Astrocyte (in vitro differentiated cells and primary cell): ENCODE measurements around the gene PTGES3. TPM values are rescaled to one million over a fixed set of nuclear protein-coding genes. Genes with fewer than 3 reads are reported as not detected.

Experiments used
- DNase-seq: peaks from one replicate; pipeline ENCODE4 v3.0.0-alpha.2; 2010; ENCODE audit warnings: low read depth
- FAIRE-seq: peaks from 2 replicates; lab custom pipeline; 2011; peaks lifted over from hg19 to GRCh38; lab: Jason Lieb, UNC
- H2AFZ ChIP-seq: 2 replicates; pipeline ENCODE4 v1.6.0; 2012; ENCODE audit warnings: low read depth, low read length, inconsistent platforms
- H3K27ac ChIP-seq: 2 replicates; pipeline ENCODE4 v1.5.1; 2011; ENCODE audit warnings: low read depth, low read length, inconsistent platforms
- H3K27me3 ChIP-seq: 2 replicates; pipeline ENCODE4 v1.6.0; 2011; ENCODE audit warnings: low read length, inconsistent platforms; ENCODE audit not compliant: insufficient read depth
- H3K36me3 ChIP-seq: 2 replicates; pipeline ENCODE4 v1.5.1; 2011; ENCODE audit warnings: low read length, inconsistent platforms; ENCODE audit not compliant: insufficient read depth
- H3K4me1 ChIP-seq: 2 replicates; pipeline ENCODE4 v1.5.1; 2011; ENCODE audit warnings: low read length, inconsistent platforms; ENCODE audit not compliant: insufficient read depth
- H3K4me2 ChIP-seq: 2 replicates; pipeline ENCODE4 v1.6.0; 2012; ENCODE audit warnings: low read length, inconsistent platforms
- H3K4me3 ChIP-seq: 2 replicates; pipeline ENCODE4 v1.5.1; 2011; ENCODE audit warnings: low read depth, mild to moderate bottlenecking, low read length, inconsistent platforms; ENCODE audit not compliant: insufficient read depth
- H3K79me2 ChIP-seq: 2 replicates; pipeline ENCODE4 v1.6.0; 2012; ENCODE audit warnings: mild to moderate bottlenecking, low read length, inconsistent platforms; ENCODE audit not compliant: insufficient read depth
- H3K9ac ChIP-seq: 2 replicates; pipeline ENCODE4 v1.6.0; 2012; ENCODE audit warnings: mild to moderate bottlenecking, low read length, inconsistent platforms
- H3K9me3 ChIP-seq: 2 replicates; pipeline ENCODE4 v1.5.1; 2012; ENCODE audit warnings: low read depth, mild to moderate bottlenecking, low read length, inconsistent platforms; ENCODE audit not compliant: insufficient read depth
- H4K20me1 ChIP-seq: 2 replicates; pipeline ENCODE4 v1.6.0; 2012; ENCODE audit warnings: low read length, inconsistent platforms; ENCODE audit not compliant: insufficient read depth
- H3K27ac Mint-ChIP-seq: one replicate; pipeline ENCODE4 v1.8.0; 2021; ENCODE audit warnings: mild to moderate bottlenecking, mixed read lengths; ENCODE audit not compliant: unreplicated experiment
- H3K27me3 Mint-ChIP-seq: one replicate; pipeline ENCODE4 v1.8.0; 2021; ENCODE audit warnings: low read depth, mixed read lengths; ENCODE audit not compliant: unreplicated experiment
- H3K36me3 Mint-ChIP-seq: one replicate; pipeline ENCODE4 v1.8.0; 2021; ENCODE audit warnings: low read depth, mixed read lengths; ENCODE audit not compliant: unreplicated experiment
- H3K4me1 Mint-ChIP-seq: one replicate; pipeline ENCODE4 v1.8.0; 2021; ENCODE audit warnings: low read depth, mixed read lengths; ENCODE audit not compliant: unreplicated experiment
- H3K4me3 Mint-ChIP-seq: one replicate; pipeline ENCODE4 v1.8.0; 2021; ENCODE audit warnings: mild to moderate bottlenecking, moderate library complexity, mixed read lengths; ENCODE audit not compliant: unreplicated experiment
- H3K9me3 Mint-ChIP-seq: one replicate; pipeline ENCODE4 v1.8.0; 2021; ENCODE audit warnings: mild to moderate bottlenecking, mixed read lengths; ENCODE audit not compliant: unreplicated experiment
- EZH2 ChIP-seq: IDR thresholded peaks from 2 replicates; pipeline ENCODE4 v1.6.1; 2012; ENCODE audit warnings: mild to moderate bottlenecking, low read length, inconsistent platforms; ENCODE audit not compliant: insufficient read depth
- total RNA-seq: library from RNA; stranded (reverse); gene quantifications from 2 replicates; pipeline ENCODE4 v1.2.1, GENCODE V29; 2021
- TF ChIP-seq, protein P1 (sequence below): IDR thresholded peaks from 2 replicates; pipeline ENCODE4 v1.5.1; 2011; ENCODE audit warnings: low read depth, mild to moderate bottlenecking, inconsistent platforms, low read length, moderate library complexity; ENCODE audit not compliant: insufficient read depth

PTGES3 gene
- total RNA-seq, 1 donor from 2014 or later = 226 TPM

DNA sequence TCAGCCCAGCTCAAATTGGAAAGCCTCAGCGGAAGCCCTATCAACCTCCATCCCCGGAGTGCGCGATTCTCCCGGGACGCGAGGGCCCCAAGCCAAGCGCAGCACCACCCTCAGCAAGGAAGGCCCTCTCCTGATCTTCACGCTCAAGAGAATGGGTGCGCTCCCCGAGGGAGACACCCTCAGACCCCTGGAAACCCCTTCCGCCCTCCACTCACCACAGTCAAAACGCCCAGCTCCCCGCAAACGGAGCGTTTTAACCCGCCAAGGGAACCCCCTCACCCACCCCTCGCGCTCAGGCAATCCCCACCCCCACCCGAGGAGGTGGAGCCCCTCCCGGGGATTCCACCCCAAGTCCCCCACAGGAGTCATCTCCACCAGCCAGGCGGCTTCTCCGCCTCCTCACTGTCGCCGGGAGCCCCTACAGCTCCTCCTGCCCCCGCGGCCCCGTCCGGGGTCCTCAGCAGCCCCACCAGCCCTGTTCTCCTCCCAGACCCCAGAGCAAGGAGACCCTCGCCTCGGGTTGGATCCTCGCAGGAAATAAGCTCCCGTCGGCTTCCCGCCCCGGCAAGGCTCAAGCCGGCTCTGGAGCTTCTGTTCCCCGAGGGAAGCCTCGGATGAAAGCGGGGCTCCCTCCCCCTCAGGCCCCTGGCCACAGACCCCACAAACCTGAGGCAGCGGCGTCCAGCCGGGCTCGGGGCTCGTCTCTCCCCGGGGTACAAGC is 58.5 kb downstream of the PTGES3 start:
- no peaks in the 10 kb centered on the region for H3K27me3 ChIP-seq
- peaks cover 3% of the 10 kb centered on the region for H3K36me3 ChIP-seq
- peaks cover 32% of the 10 kb centered on the region for H3K4me1 ChIP-seq
- H3K4me3 Mint-ChIP-seq = peak overlapping the region; percentile 98
- peak overlapping the region; percentile 2 for H2AFZ ChIP-seq
- H4K20me1 ChIP-seq = peaks cover 83% of the 10 kb centered on the region
- H3K36me3 Mint-ChIP-seq = peaks cover 5% of the 10 kb centered on the region
- H3K4me3 ChIP-seq = peak overlapping the region; percentile 87
- no peaks in the 10 kb centered on the region for H3K9me3 ChIP-seq
- no peak for FAIRE-seq
- peak overlapping the region; percentile 90 for H3K27ac Mint-ChIP-seq
- no peaks in the 10 kb centered on the region for H3K27me3 Mint-ChIP-seq
- peak overlapping the region; percentile 95 for H3K9ac ChIP-seq
- DNase-seq = no peak
- TF ChIP-seq, protein P1, sequence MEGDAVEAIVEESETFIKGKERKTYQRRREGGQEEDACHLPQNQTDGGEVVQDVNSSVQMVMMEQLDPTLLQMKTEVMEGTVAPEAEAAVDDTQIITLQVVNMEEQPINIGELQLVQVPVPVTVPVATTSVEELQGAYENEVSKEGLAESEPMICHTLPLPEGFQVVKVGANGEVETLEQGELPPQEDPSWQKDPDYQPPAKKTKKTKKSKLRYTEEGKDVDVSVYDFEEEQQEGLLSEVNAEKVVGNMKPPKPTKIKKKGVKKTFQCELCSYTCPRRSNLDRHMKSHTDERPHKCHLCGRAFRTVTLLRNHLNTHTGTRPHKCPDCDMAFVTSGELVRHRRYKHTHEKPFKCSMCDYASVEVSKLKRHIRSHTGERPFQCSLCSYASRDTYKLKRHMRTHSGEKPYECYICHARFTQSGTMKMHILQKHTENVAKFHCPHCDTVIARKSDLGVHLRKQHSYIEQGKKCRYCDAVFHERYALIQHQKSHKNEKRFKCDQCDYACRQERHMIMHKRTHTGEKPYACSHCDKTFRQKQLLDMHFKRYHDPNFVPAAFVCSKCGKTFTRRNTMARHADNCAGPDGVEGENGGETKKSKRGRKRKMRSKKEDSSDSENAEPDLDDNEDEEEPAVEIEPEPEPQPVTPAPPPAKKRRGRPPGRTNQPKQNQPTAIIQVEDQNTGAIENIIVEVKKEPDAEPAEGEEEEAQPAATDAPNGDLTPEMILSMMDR = no peak
- no peak for TF ChIP-seq EZH2
- H3K79me2 ChIP-seq = peaks cover 94% of the 10 kb centered on the region
- H3K4me1 Mint-ChIP-seq = peaks cover 32% of the 10 kb centered on the region
- peak overlapping the region; percentile 86 for H3K27ac ChIP-seq
- H3K4me2 ChIP-seq = peak overlapping the region; percentile 95
- H3K9me3 Mint-ChIP-seq = no peaks in the 10 kb centered on the region

DNA sequence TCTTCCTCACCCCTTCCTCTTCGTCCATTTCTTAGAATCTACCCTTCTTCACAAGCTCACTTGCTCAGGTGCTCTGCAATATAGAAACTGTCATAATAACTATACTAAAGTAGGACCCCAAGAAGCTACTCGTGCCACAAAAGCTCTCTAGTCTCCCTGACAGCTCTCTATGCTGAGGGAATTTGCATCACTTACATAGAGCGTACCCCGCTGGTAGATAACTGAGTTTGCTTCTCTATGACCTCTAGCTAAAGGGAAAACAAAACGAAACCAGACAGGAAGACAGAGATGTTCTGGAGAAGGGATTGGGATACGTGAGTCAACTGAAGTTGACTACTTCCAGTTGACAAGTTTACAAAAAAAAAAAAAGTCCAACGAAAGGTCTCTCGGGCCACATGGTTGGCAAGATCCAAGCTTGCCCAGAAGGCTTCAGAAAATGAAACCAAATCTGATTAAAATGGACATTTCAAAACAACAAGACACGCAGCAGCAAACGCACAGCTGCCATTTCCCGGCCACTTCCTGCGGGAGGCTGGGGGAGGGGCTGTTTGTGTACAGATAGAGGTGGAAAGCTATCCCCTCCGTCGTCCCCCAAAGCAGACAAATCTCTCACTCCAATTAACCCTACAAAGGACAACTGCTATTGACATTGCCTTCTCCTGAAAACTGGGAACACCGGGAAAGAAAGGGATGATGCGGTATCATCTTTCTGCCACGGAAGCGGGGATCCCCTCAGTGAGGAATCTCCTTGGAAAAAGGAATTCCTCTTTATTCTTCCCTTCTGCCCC is 59.2 kb downstream of the PTGES3 start:
- peaks cover 2% of the 10 kb centered on the region for H3K36me3 Mint-ChIP-seq
- peak overlapping the region; percentile 90 for H3K27ac Mint-ChIP-seq
- FAIRE-seq (no peak), DNase-seq (peak; percentile 33)
- Histone ChIP-seq H3K9me3 (no peaks in the 10 kb centered on the region), H3K4me3 (peak overlapping the region; percentile 87), H3K79me2 (peaks cover 94% of the 10 kb centered on the region), H3K9ac (peak overlapping the region; percentile 95), H3K4me2 (peak overlapping the region; percentile 95), H2AFZ (peak overlapping the region; percentile 2), H3K27me3 (no peaks in the 10 kb centered on the region), H4K20me1 (peaks cover 84% of the 10 kb centered on the region), H3K36me3 (peaks cover 3% of the 10 kb centered on the region), H3K4me1 (peaks cover 28% of the 10 kb centered on the region), H3K27ac (peak overlapping the region; percentile 86)
- H3K27me3 Mint-ChIP-seq = no peaks in the 10 kb centered on the region
- H3K9me3 Mint-ChIP-seq = no peaks in the 10 kb centered on the region
- no peak for TF ChIP-seq EZH2
- TF ChIP-seq, protein P1 = no peak
- H3K4me3 Mint-ChIP-seq = peak overlapping the region; percentile 98
- H3K4me1 Mint-ChIP-seq = peaks cover 27% of the 10 kb centered on the region
